Raji (cell line): ENCODE data around the gene CISTR.

Source experiments
- POLR2A ChIP-seq: IDR thresholded peaks from 2 replicates; pipeline ENCODE4 v1.6.1; 2011; ENCODE audit warnings: low read depth, low read length, control low read depth; ENCODE audit not compliant: insufficient read depth

Gene CISTR

GRCh38 chr12:53737951-53738405 lies 13.8 kb downstream of the CISTR start:
- TF ChIP-seq POLR2A, result no peak

DNA sequence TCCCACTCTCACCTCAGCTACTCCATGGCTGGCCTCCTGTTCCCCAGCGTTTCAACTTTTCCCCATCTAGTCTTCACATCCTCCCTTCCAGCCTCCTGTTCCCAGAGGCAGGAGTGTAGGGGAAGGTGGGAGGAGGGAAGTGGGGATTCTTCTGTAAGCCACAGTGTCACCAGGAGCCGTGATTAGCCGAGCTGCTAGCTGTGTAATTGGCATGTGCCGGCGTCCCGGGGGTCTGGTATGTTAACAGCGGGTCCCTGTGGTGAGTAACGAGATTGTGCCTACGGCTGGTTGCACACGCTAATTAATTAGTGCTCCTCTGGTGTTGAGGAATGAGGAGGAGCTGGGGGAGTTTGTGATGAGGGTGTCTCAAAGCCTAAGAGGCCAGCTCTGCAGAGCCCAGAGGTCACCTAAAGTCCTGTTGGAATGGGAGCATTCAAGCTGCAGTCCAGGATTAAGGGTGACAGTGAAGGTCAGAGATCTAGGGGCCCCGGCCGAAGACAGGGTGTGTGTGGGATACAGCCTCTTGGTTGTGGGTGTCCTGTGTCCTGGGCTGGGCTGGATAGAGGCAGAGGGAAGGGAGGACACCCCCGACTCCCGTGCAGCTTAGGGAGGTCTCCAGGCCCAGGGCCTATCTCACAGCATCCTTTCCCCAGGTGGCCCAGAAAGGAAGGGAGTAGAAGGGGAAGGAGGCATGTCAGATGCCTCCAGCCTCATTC lies 14.5 kb downstream of the CISTR start:
- no peak for TF ChIP-seq POLR2A

GRCh38 chr12:53736592-53736991 lies 15.2 kb downstream of the CISTR start:
- TF ChIP-seq POLR2A, result no peak

GRCh38 chr12:53735556-53735955 lies 16.2 kb downstream of the CISTR start:
- TF ChIP-seq POLR2A, result no peak

GRCh38 chr12:53734425-53734824 lies 17.4 kb downstream of the CISTR start:
- no peak for TF ChIP-seq POLR2A

- TF ChIP-seq POLR2A, result no peak
Measured at GRCh38 chr12:53733807-53734200, 18.0 kb downstream of the CISTR start.

GRCh38 chr12:53733051-53733806 lies 18.6 kb downstream of the CISTR start:
- TF ChIP-seq POLR2A, result no peak

DNA sequence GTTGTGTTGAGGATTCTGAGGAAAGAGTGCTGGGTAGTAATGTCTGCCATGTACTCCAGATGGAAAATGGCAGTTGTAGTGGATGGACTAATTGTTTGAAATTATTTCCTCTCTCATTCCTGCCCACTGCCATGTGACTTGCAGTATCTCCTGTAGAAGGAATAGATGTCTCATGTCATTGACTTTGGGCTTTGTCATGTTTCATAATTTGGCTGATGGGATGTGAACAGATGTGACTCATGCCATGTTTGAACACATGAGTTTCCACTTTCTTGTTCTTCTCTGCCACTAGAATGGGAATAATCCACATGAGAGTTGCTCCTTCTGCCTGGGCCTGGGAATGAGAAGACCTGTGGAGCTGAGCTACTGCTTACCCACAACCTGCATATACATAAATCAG lies 22.1 kb downstream of the CISTR start:
- TF ChIP-seq POLR2A, result no peak

DNA sequence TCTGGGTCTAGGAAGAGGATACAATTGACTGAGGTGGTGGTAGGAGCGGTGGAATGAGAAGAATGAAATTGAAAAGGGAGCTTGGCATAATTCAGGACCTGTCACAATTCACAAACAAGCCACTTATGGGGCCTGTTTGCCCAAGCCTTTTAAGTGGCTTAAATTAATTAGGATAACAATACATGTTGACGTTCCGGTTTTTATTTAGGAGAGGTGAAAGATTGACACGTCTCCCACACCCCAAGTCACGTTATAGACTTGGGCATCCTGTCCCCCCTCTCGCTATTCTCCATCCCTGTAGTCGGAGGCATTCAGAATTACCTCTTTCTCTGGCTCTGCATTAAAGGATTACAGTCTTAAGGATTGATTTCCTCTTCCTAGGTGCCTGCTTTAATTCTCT lies 23.6 kb downstream of the CISTR start:
- TF ChIP-seq POLR2A, result no peak

- peak; percentile 96 for TF ChIP-seq POLR2A
Measured at GRCh38 chr12:53727310-53728041, 24.3 kb downstream of the CISTR start, which contains the start of gene CALCOCO1. TSS of gene CALCOCO1 (minus strand) at chr12:53727452. CDS start at chr12:53725242, 2,210 bp downstream.

- TF ChIP-seq POLR2A, result no peak
Measured at GRCh38 chr12:53726946-53727309, 24.9 kb downstream of the CISTR start.

GRCh38 chr12:53726341-53726740 lies 25.4 kb downstream of the CISTR start:
- no peak for TF ChIP-seq POLR2A

DNA sequence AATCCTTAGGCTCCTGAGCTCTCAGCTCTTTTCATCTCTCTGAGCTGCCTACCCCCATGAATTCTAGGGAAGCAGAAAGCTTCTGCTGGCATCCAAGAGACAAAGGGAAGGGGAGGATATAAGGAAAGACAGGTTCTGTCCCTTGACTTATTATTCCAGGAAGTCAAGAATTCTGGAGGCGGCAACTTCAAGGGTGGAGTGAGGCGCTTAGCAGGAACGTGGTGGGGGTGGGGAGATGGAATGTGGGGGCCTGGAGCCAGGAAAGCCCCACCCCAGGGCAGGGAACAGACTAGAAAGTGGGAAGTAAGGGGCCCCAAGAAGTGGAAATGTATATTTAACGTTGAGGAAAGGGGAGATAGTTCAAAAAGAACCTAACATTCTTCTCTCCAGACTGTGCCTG lies 26.0 kb downstream of the CISTR start:
- no peak for TF ChIP-seq POLR2A

GRCh38 chr12:53722450-53723041 lies 29.2 kb downstream of the CISTR start:
- no peak for TF ChIP-seq POLR2A

DNA sequence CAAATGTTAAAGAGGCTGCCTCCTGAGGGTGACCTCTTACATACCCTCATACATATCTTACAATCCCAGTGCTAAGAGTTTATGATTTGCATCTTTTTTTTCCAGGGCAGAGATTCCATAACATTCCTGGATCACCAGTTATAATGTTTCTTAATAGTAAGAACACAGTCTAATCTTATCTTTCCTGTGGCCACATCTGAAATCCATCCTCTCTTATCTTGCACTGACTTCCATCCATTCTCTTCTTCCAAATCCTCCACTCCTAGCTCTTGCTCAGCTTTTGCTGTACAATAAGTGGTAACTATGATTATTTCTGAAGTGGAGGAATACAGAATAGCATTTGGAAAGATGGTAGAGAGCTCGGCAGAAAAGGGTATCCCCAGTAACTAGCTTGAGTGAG lies 30.8 kb downstream of the CISTR start:
- no peak for TF ChIP-seq POLR2A
